K562 (cell line): ENCODE results near the gene ANAPC13. TPM values are rescaled to one million over a fixed set of nuclear protein-coding genes. Genes with fewer than 3 reads are reported as not detected.

Source experiments
- ATAC-seq: fragments of 200-7000 bp; cut with Tn5 transposase; 3 replicates; pipeline ENCODE4 v1.9.1; 2020; ENCODE audit warnings: moderate library complexity
- BruUV-seq: library from RNA; stranded (reverse); fragments of 400-500 nt; replicated peaks from 2 replicates; lab custom pipeline; 2021; lab: Mats Ljungman, UMichigan
- CTCF ChIA-PET: fragments of 300-600 bp; formaldehyde crosslinking; extraction: SDS; loops from one replicate; lab custom pipeline; 2021; ENCODE audit warnings: low intra/inter-chr PET ratio; lab: Yijun Ruan, JAX
- POLR2A ChIA-PET: fragments of 300-600, 350-650 bp; sonication (Branson Sonifier 250); formaldehyde crosslinking; extraction: SDS; loops from one replicate; lab custom pipeline; 2021; ENCODE audit warnings: antibody characterized with exemption, inconsistent platforms; lab: Yijun Ruan, JAX
- DNase-seq, 4 experiments: peaks; one replicate each; pipeline versions ENCODE4 v3.0.0 to v3.0.0-alpha.2; 2011 to 2018; ENCODE audit warnings: low spot score in 3 of 4, mixed read lengths in 3 of 4; ENCODE audit errors: extremely low read depth in 1 of 4
- FAIRE-seq: peaks from 2 replicates; lab custom pipeline; 2011; peaks lifted over from hg19 to GRCh38; lab: Jason Lieb, UNC
- H2AFZ ChIP-seq: 2 replicates; pipeline ENCODE4 v1.6.0; 2011; ENCODE audit warnings: low read depth, low read length, control low read depth, inconsistent platforms
- H3K27ac ChIP-seq: fragments of 200-600 bp; 3 replicates; pipeline ENCODE4 v1.8.0; 2011; ENCODE audit warnings: low read depth, mild to moderate bottlenecking, control low read depth, inconsistent platforms, low read length, moderate library complexity, mixed read lengths; ENCODE audit errors: extremely low read depth
- H3K27me3 ChIP-seq, 2 experiments: fragments of 300-600 bp in 1 of 2; 2 replicates in 1 of 2; 3 replicates in 1 of 2; pipeline versions ENCODE4 v1.6.0 to v1.8.0; 2011; ENCODE audit warnings: inconsistent platforms in 2 of 2, low read length in 2 of 2, mild to moderate bottlenecking in 1 of 2, mixed read lengths in 1 of 2, moderate library complexity in 1 of 2; ENCODE audit not compliant: control insufficient read depth in 2 of 2, insufficient read depth in 2 of 2
- H3K36me3 ChIP-seq: fragments of 300-600 bp; 3 replicates; pipeline ENCODE4 v1.8.0; 2011; ENCODE audit warnings: mild to moderate bottlenecking, low read length, inconsistent platforms; ENCODE audit not compliant: control insufficient read depth, insufficient read depth
- H3K4me1 ChIP-seq, 2 experiments: fragments of 200-600 bp in 1 of 2; replicated peaks in 1 of 2; 2 replicates in 1 of 2; 3 replicates in 1 of 2; pipeline versions ENCODE4 v1.5.1 to v1.8.0; 2011; ENCODE audit warnings: inconsistent platforms in 2 of 2, low read length in 2 of 2, mild to moderate bottlenecking in 1 of 2, mixed read lengths in 1 of 2, moderate library complexity in 1 of 2; ENCODE audit not compliant: control insufficient read depth in 2 of 2, insufficient read depth in 2 of 2
- H3K4me2 ChIP-seq: 2 replicates; pipeline ENCODE4 v1.6.1; 2011; ENCODE audit warnings: low read length, control low read depth, inconsistent platforms, mixed read lengths; ENCODE audit not compliant: insufficient read depth
- H3K4me3 ChIP-seq: fragments of 200-600 bp; sonication (generic), shearing (Covaris generic); 2 replicates; pipeline ENCODE4 v1.5.1; 2016; ENCODE audit warnings: control low read depth, inconsistent platforms
- H3K79me2 ChIP-seq: fragments of 200-600 bp; 3 replicates; pipeline ENCODE4 v1.8.0; 2011; ENCODE audit warnings: low read length, inconsistent platforms; ENCODE audit not compliant: control insufficient read depth, insufficient read depth
- H3K9ac ChIP-seq, 2 experiments: 2 replicates each; pipeline versions ENCODE4 v1.6.0 to v1.6.1; 2011; ENCODE audit warnings: low read depth in 2 of 2, low read length in 2 of 2, control low read depth in 1 of 2, inconsistent platforms in 1 of 2, mild to moderate bottlenecking in 1 of 2, mixed read lengths in 1 of 2; ENCODE audit not compliant: insufficient read depth in 1 of 2
- H3K9me1 ChIP-seq: one replicate; pipeline ENCODE4 v1.6.0; 2011; ENCODE audit warnings: inconsistent platforms, mild to moderate bottlenecking, low read length, moderate library complexity; ENCODE audit not compliant: control insufficient read depth, insufficient read depth
- H3K9me3 ChIP-seq: replicated peaks from 2 replicates; pipeline ENCODE4 v1.5.1; 2011; ENCODE audit warnings: low read depth, low read length, inconsistent platforms; ENCODE audit not compliant: control insufficient read depth, insufficient read depth
- H4K20me1 ChIP-seq: replicated peaks from 2 replicates; pipeline ENCODE4 v1.6.1; 2011; ENCODE audit warnings: low read length, inconsistent platforms, mixed read lengths; ENCODE audit not compliant: control insufficient read depth, insufficient read depth
- ATF7 ChIP-seq: fragments of 450-650 bp; IDR thresholded peaks from 2 replicates; pipeline ENCODE4 v1.7.1; 2014; ENCODE audit warnings: mild to moderate bottlenecking, moderate library complexity
- DIDO1 ChIP-seq: fragments of 450-650 bp; IDR thresholded peaks from 2 replicates; pipeline ENCODE4 v1.6.1; 2016; ENCODE audit warnings: low read depth, missing biosample characterization, missing genetic modification characterization
- FOSL1 ChIP-seq: fragments of 200-800 bp; sonication (Bioruptor generic); conservative IDR thresholded peaks from 2 replicates; pipeline ENCODE4 v1.6.1; 2016; ENCODE audit warnings: missing genetic modification characterization, missing compliant biosample characterization
- HLTF ChIP-seq: fragments of 450-650 bp; IDR thresholded peaks from 2 replicates; pipeline ENCODE4 v1.6.1; 2016
- HMGXB4 ChIP-seq: sonication (generic); formaldehyde crosslinking; IDR thresholded peaks from 2 replicates; pipeline ENCODE4 v1.8.1; 2023; ENCODE audit warnings: mild to moderate bottlenecking, missing genetic modification reagents
- HNRNPUL1 ChIP-seq: fragments of 200-400 bp; formaldehyde crosslinking; IDR thresholded peaks from 2 replicates; pipeline ENCODE4 v1.6.1; 2017; ENCODE audit warnings: low read length
- PHB ChIP-seq: fragments of 250-450 bp; sonication (Bioruptor Pico); IDR thresholded peaks from 2 replicates; pipeline ENCODE4 v1.5.0; 2021
- SPI1 ChIP-seq: IDR thresholded peaks from 2 replicates; pipeline ENCODE4 v1.6.1; 2011; ENCODE audit warnings: low read depth, low read length, control low read depth, borderline replicate concordance
- TARDBP ChIP-seq: fragments of 450-650 bp; IDR thresholded peaks from 2 replicates; pipeline ENCODE4 v1.6.1; 2016
- THAP12 ChIP-seq: fragments of 250-450 bp; sonication (Bioruptor Pico); IDR thresholded peaks from 2 replicates; pipeline ENCODE4 v1.9.0; 2021; ENCODE audit warnings: mild to moderate bottlenecking, inconsistent platforms
- TRIM25 ChIP-seq: fragments of 450-650 bp; IDR thresholded peaks from 2 replicates; pipeline ENCODE4 v1.7.0; 2016; ENCODE audit warnings: borderline replicate concordance
- ZNF121 ChIP-seq: sonication (generic); formaldehyde crosslinking; conservative IDR thresholded peaks from 2 replicates; pipeline ENCODE4 v1.8.0; 2022; ENCODE audit warnings: missing genetic modification reagents
- ZNF316 ChIP-seq: fragments of 450-650 bp; IDR thresholded peaks from 2 replicates; pipeline ENCODE4 v1.6.1; 2016
- WGBS: fragments of 100-300 bp; shearing (Covaris generic); methylation state at CpG from one replicate; pipeline ENCODE4 v1.1.6; 2016; ENCODE audit warnings: low coverage, mixed read lengths; ENCODE audit not compliant: insufficient coverage; ENCODE audit errors: missing lambda C conversion rate; 5-methylcytosine and 5-hydroxymethylcytosine counted together
- in situ Hi-C: fragments of 300-500 bp; cut with MboI; formaldehyde crosslinking; loops from 4 replicates; pipeline ENCODE4 v1.15.0; 2018; ENCODE audit warnings: inconsistent platforms, mixed read lengths
- intact Hi-C: fragments of 100-400 bp; cut with micrococcal nuclease; formaldehyde crosslinking; loops from 2 replicates; pipeline ENCODE4 v1.14.2; 2022
- polyA plus RNA-seq, 8 experiments: library from polyadenylated mRNA; depleted of rRNA in 4 of 8; stranded (reverse) in 5 of 8; unstranded in 3 of 8; fragments of >200 nt; fragmentation: Nextera tagmentation in 2 of 8; fragmentation: Illumina TruSeq in 1 of 8; extraction: Ambion mirVana in 2 of 8; extraction: Trizol in 1 of 8; gene quantifications; 2 replicates each; pipeline versions ENCODE4 v1.2.1 to v1.2.3, GENCODE V29; 2011 to 2014; ENCODE audit warnings: inconsistent platforms in 1 of 8, missing spikeins in 1 of 8
- total RNA-seq, 7 experiments: library from RNA; depleted of rRNA in 6 of 7; stranded (reverse); fragments of >200 nt in 6 of 7; fragmentation: Illumina TruSeq in 2 of 7; extraction: Trizol in 2 of 7; gene quantifications; 2 replicates each; pipeline versions ENCODE4 v1.2.1 to v1.2.3, GENCODE V29; 2011 to 2021; ENCODE audit warnings: low replicate concordance in 1 of 7
- TF ChIP-seq, protein P1 (sequence below), 3 experiments: fragments of 200-800 bp in 1 of 3; fragments of 250-450 bp in 1 of 3; fragments of 450-650 bp in 1 of 3; sonication (Bioruptor Pico) in 1 of 3; sonication (Bioruptor generic) in 1 of 3; formaldehyde crosslinking in 1 of 3; IDR thresholded peaks; 2 replicates each; pipeline versions ENCODE4 v1.6.1 to v1.8.0; 2016 to 2022; ENCODE audit warnings: mild to moderate bottlenecking in 2 of 3, missing genetic modification characterization in 2 of 3, missing compliant biosample characterization in 1 of 3, moderate library complexity in 1 of 3

ANAPC13 gene
- total and polyA plus RNA-seq, 9 of the 15 experiments (the other 6 are each of a cell fraction or from before 2014, with no cell fraction given), result 48.5 to 238 (median 68.5) TPM

DNA sequence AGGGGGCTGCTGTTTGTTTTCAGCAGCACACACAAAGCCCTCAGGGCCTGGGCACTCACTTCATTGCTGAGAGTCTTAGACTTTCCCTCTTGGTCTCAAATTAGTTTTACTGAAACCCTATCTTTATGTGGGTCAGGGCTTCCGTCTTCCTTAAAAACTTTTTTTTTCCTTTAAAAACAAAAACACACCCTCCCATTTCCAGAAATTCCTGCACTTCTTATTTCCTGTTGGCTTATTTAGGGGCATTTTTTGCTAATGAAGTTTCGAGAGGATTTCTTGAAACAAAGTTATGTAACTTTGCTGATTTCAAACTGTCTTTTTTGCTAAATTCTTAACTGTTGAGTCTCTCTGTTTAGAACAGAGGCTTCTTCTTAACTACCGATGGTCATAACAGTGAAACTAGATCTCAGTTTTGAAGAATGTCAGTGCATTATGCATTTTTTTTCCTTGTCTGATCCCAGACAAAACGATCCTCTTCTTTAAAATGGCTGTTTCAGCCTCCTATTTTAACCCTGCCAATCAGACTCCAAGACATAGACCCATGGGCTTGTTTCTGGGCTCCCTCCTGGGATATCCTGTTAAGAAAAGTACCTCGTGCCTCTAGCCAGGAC lies 23.3 kb downstream of the ANAPC13 start:
- Histone ChIP-seq H3K9me3 (no peaks in the 10 kb centered on the region), H3K27ac (no peak overlapping the region), H4K20me1 (no peaks in the 10 kb centered on the region; the same call in 1 of the 2 replicates), H3K4me1 (no peaks in the 10 kb centered on the region), H3K4me3 (no peak overlapping the region), H2AFZ (no peak overlapping the region), H3K9ac (no peak overlapping the region), H3K79me2 (no peaks in the 10 kb centered on the region), H3K9me1 (no peaks in the 10 kb centered on the region), H3K36me3 (no peaks in the 10 kb centered on the region), H3K4me2 (no peak overlapping the region), H3K27me3 (peaks cover 10 to 27% of the 10 kb centered on the region in 2 experiments; a peak in 4 of 5 replicates)
- BruUV-seq, result no TSS peak
- CTCF ChIA-PET, result no interaction called here
- DNase-seq, result no peak
- intact Hi-C loops, result no loop called here
- POLR2A ChIA-PET, result no interaction called here
- no peak for ATAC-seq
- no peak for FAIRE-seq
- WGBS, result 3% methylated on average over 5 of the region's 5 CpGs
- in situ Hi-C loops, result no loop called here
- no peak for TF ChIP-seq HNRNPUL1
- TF ChIP-seq FOSL1 (tag), result no peak
- no peak for TF ChIP-seq THAP12 (CRISPR knock-in tag)
- TF ChIP-seq PHB, result no peak
- TF ChIP-seq TRIM25, result no peak
- no peak for TF ChIP-seq HLTF
- no peak for TF ChIP-seq ZNF316
- no peak for TF ChIP-seq ZNF121 (CRISPR knock-in tag)
- no peak for TF ChIP-seq ATF7
- TF ChIP-seq SPI1, result no peak
- no peak for TF ChIP-seq DIDO1 (tag)
- TF ChIP-seq TARDBP, result no peak
- TF ChIP-seq HMGXB4 (CRISPR knock-in tag), result no peak
- TF ChIP-seq, protein P1, sequence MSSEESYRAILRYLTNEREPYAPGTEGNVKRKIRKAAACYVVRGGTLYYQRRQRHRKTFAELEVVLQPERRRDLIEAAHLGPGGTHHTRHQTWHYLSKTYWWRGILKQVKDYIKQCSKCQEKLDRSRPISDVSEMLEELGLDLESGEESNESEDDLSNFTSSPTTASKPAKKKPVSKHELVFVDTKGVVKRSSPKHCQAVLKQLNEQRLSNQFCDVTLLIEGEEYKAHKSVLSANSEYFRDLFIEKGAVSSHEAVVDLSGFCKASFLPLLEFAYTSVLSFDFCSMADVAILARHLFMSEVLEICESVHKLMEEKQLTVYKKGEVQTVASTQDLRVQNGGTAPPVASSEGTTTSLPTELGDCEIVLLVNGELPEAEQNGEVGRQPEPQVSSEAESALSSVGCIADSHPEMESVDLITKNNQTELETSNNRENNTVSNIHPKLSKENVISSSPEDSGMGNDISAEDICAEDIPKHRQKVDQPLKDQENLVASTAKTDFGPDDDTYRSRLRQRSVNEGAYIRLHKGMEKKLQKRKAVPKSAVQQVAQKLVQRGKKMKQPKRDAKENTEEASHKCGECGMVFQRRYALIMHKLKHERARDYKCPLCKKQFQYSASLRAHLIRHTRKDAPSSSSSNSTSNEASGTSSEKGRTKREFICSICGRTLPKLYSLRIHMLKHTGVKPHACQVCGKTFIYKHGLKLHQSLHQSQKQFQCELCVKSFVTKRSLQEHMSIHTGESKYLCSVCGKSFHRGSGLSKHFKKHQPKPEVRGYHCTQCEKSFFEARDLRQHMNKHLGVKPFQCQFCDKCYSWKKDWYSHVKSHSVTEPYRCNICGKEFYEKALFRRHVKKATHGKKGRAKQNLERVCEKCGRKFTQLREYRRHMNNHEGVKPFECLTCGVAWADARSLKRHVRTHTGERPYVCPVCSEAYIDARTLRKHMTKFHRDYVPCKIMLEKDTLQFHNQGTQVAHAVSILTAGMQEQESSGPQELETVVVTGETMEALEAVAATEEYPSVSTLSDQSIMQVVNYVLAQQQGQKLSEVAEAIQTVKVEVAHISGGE (CRISPR knock-in tag; IDR thresholded peaks at IDR 0.05), result no peak
